GM12801 (cell line): ENCODE results near the gene RNFT1.

Experiments used
- TF ChIP-seq, protein P1 (sequence below): IDR thresholded peaks from one replicate; pipeline ENCODE4 v1.5.1; 2011; ENCODE audit warnings: control low read depth; ENCODE audit not compliant: insufficient read length; ENCODE audit errors: extremely low read depth

Gene RNFT1

DNA sequence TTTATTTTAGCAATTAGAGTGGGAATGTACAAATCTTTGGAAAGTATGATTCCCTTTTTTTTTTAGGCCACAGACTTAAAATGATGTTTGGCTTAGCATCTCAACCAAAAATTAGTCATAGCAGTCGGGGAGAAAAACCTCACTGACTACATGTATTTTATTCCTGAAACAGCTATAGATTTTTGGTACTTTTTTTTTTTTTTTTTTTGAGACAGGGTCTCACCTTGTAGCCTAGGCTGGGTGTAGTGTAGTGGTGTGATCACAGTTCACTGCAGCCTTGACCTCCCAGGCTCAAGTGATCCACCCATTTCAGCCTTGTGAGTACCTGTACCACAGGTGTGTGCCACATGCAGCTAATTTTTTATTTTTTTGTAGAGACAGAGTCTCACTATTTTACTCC, 23.4 kb downstream of the RNFT1 start:
- TF ChIP-seq, protein P1, sequence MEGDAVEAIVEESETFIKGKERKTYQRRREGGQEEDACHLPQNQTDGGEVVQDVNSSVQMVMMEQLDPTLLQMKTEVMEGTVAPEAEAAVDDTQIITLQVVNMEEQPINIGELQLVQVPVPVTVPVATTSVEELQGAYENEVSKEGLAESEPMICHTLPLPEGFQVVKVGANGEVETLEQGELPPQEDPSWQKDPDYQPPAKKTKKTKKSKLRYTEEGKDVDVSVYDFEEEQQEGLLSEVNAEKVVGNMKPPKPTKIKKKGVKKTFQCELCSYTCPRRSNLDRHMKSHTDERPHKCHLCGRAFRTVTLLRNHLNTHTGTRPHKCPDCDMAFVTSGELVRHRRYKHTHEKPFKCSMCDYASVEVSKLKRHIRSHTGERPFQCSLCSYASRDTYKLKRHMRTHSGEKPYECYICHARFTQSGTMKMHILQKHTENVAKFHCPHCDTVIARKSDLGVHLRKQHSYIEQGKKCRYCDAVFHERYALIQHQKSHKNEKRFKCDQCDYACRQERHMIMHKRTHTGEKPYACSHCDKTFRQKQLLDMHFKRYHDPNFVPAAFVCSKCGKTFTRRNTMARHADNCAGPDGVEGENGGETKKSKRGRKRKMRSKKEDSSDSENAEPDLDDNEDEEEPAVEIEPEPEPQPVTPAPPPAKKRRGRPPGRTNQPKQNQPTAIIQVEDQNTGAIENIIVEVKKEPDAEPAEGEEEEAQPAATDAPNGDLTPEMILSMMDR, result no peak

DNA sequence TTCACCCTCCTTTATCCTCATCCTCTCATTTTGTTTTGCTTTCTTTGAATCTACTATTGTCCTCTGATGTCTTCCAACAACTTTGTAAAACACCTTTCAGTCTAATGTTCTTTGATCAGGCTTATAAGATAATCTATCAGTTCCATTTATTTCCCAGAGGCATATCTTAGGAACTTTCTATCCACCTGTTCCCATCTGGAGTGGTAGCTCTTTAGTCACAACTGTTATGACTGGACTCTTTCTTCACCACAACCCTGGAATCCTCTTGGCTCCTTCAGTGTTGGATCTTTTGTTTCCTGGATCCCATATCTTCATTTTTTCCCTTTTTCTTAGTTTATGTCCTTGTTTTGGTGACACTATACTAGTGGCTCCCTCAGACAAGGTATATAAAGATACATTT, 48.1 kb downstream of the RNFT1 start:
- TF ChIP-seq, protein P1, result no peak

DNA sequence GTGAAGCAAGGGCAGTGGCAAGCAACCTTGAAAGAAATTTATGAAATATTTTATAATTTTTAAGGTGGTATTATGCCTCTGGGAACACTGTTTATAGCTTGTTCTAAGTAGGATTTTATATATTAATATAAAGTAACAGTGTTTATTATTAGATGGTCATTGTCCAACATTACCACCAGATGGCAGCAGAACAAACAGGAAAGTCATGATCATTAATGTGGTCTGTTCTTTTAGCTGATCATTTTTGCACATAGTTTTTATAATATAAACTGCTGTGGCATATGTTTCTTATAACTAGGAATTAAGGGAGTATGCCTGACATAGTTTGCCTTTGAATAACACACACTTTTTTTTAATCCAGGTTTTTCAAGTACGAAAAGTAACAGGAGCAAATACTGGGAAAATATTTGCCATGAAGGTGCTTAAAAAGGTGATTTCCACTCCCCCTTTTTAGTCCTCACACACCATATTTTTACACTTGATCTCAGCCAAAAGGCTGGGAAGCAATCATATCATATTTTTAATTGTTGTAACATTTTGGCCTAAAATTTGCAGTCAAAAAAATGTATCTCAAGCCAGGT, 50.2 kb downstream of the RNFT1 start:
- TF ChIP-seq, protein P1, result no peak

DNA sequence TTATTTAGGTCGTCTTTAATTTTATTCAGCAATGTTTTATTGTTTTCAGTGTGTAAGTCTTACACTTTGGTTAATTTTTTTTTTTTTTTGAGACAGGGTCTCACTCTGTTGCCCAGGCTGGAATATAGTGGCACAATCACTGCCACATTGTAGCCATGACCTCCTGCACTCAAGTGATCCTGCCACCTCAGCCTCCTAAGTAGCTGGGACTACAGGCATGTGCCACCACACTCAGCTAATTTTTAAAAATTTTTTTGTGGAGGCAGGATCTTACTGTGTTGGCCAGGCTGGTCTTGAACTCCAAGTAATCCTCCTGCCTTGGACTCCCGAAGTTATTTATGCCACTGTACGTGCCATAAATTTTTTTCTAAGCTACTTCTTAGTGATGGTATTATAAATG, 57.1 kb downstream of the RNFT1 start:
- TF ChIP-seq, protein P1, result no peak

DNA sequence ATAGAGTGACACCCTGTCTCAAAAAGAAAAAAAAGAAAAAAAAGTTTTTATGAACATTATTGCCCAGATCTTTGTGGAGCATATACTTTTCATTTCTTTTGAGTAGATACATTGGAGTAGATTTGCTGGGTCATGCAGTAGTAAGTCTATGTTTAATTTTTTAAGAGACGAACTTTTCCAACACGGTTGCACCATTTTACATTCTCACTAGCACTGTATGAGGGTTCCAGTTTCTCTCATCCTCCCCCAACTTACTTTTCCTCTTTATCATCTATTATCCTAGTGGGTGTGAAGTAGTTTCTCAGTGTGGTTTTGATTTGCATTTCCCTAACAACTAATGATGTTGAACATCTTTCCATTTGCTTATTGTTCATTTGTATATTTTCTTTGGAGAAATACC, 61.1 kb downstream of the RNFT1 start:
- TF ChIP-seq, protein P1, result no peak
